HTR-8/SVneo (cell line): ENCODE measurements around the gene TMEM39A.

Source experiments
- DNase-seq: peaks from one replicate; pipeline ENCODE4 v3.0.0; 2011; ENCODE audit warnings: low spot score, mixed read lengths; ENCODE audit not compliant: insufficient read length
- FAIRE-seq: peaks from 2 replicates; lab custom pipeline; 2011; peaks lifted over from hg19 to GRCh38; lab: Jason Lieb, UNC

The TMEM39A gene

DNA sequence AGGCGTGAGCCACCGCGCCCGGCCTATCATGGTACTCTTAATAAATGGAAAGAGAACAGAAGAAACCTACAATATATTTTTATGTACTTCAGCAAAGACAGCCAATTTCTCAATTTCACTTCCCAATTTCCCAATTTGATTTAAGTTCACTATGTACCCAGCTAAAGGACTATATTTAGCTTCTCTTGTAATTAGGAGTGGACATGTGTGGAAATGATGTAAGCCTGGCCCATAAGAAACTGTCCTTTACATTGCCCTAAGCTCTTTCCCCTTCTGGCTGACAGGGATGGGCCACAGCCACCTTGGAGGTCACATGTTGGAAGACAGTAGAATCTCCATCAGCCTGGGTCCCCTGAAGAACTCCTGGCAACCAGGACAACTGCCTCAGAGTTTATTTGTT, 6.2 kb downstream of the TMEM39A start:
- no peak for FAIRE-seq
- no peak for DNase-seq

GRCh38 chr3:119456469-119456868, 6.9 kb downstream of the TMEM39A start:
- FAIRE-seq = no peak

GRCh38 chr3:119453822-119454221, 9.6 kb downstream of the TMEM39A start:
- DNase-seq (no peak), FAIRE-seq (no peak)

More at GRCh38 chr3:119456469-119456868, 6.9 kb downstream of the TMEM39A start:
- no peak for DNase-seq

DNA sequence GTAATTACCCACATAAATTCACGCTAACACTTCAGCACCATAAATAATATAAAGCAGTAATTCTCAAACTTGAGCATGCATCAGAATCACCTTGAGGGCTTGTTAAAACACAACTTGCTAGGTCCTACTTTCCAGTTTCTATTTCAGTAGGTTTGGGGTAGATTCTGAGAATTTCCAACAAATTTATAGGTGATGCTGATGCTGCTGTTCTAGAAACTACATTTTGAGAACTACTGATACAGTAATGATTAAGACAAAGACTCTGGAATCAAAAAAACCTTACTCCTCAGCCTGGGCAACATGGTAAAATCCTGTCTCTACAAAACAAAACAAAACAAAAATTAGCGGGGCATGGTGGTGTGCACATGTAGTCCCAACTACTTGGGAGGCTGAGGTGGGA, 18.8 kb downstream of the TMEM39A start:
- DNase-seq (no peak), FAIRE-seq (no peak)

DNA sequence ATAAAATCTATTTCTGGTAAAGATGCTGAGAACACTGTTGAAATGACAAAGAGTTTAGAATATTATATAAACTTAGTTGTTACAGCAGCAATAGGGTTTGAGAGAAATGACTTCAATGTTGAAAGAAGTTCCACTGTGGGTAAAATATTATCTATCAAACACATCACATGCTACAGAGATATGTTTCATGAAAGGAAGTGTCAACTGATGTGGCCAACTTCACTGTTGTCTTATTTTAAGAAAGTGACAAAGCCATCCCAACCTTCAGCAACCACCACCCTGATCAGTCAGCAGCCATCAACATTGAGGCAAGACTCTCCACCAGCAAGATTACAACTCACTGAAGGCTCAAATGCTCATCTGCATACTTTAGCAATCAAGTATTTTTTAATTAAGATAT, 20.2 kb downstream of the TMEM39A start:
- no peak for FAIRE-seq
- DNase-seq = no peak

DNA sequence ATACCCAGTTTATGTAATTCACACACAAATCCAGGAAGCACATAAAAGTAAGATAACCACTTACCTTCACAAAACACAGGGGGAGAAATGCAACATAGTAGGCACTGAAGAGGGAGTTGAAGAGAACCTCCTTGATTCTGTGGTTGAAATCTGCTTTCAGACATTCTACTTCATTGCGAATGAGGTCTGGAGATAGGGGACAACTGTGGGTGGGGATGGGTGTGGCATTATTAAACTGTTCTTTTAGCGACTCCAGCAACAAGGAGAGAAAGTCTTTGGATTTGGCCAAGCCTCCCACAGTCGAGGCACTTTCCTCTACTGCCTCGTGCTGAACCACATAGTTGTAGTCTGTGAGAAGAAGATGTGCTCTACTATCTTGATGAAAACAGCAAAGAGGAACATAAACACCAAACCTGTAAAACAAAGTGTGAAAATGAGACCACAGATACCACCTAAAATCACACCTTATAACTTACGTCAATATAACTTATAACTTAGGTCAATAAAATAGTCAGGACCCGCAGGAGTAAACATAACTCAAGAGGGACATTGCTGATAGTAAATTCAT, 25.6 kb downstream of the TMEM39A start:
- DNase-seq = no peak
- no peak for FAIRE-seq

DNA sequence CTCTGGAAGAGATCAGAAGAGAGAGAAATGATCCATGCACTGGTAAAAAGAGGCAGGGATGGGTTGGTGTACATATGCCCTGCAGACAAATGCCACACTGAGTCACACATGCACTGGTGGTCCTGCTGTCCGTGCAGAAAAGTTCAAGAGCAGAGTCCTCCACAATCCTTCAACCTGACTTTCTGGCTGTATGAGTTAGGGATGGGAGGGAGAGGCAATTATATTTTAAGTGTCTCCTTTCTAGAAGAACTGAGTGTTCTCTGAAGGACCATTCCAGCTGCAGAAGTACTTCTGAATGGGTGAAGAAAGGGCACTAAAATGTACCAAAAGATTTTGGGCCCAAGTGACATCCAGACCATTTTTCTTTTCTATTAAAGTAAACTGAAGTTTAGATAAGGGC, 26.4 kb downstream of the TMEM39A start:
- DNase-seq = no peak
- no peak for FAIRE-seq

DNA sequence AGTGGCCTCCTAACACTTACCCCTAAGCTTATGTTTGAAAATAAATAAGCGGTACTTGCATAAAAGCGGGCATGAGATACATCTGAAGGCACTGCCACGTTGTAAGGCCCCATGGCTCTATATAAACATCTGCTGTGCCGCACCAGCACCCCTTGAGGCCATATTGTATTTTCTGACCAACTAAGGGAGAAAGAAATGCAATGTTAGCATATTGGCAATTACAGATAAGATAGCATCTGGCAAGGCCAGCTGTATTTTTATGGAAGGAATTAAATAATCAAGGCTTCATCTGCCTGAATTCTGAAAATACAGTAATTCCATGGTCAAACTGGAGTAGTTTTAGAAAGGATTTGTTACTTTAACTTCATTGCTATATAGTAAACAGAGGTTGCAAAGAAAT, 28.7 kb downstream of the TMEM39A start:
- FAIRE-seq = no peak

DNA sequence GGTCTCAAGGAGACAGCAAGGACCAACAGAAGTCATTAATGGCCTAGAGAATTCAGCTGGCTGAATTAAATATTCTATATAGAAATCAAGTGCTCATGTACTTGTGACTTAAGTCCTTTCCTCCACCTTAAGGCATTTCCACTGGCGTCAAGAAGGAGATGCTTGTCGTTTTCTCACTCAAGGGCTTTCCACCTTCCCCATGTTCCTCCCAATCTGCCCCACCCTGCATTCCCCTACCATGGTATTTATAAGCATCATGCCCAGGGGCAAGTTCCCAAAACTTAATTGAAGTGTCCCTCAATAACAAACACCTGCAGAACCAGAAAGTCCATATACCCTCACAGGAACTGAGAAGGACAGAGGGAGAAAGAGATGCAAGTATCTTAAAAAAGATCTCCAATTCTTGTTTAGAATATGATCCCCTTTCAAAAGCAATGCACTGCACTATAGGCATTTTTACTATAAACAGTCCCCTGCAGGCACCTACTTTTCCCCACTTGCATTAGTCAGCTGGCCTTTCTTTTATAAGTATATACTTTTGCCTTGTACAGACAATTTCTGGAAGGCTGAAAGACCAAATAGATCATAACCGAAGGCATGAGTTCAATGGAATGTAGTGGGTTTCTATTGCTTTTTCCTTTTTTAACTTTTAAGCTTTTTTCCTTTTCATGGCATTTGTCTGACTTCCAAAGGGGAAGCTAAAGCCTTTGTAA, 29.6 kb downstream of the TMEM39A start:
- FAIRE-seq (no peak), DNase-seq (no peak)

More for the DNA sequence above, 28.7 kb downstream of the TMEM39A start:
- DNase-seq = no peak

GRCh38 chr3:119428538-119428937, 34.9 kb downstream of the TMEM39A start:
- FAIRE-seq (no peak), DNase-seq (no peak)

DNA sequence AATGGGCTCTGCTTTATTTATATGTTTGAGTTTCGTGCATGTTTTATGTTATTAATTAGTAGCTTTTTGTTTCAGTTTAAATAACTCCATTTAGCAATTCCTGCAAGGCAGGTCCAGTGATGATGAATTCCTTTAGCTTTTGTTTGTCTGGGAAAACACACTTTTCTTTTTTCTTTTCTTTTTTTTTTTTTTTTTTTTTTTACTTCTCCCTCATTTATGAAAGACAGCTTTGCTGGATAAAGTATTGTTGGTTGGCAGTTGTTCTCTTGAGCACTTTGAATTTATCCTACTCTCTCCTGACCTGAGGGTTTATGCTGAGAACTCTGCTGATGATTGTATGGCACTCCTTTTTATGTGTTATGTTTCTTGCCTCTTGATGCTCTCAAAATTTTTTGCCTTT, 35.7 kb downstream of the TMEM39A start:
- DNase-seq (no peak), FAIRE-seq (no peak)

DNA sequence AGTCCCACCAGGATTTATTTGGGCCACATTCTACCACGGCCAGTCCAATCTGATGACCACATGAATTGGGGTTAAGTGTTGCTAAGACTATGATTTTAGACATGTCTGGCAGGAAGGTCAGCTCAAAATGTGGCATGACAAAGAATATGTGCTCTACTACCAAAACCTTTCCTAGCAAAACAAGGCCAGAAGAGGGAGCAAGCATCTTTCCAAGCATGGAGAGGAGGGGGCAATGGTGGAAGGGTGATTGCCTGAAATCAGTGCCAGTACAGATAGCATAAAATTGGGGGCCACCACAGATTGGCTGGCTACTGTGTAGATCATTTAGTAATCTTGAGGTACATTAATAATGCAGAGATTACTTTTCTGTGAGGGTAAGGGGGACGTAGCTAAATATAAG, 43.2 kb downstream of the TMEM39A start:
- no peak for DNase-seq
- no peak for FAIRE-seq

GRCh38 chr3:119418641-119419040, 44.8 kb downstream of the TMEM39A start:
- no peak for DNase-seq
- no peak for FAIRE-seq

DNA sequence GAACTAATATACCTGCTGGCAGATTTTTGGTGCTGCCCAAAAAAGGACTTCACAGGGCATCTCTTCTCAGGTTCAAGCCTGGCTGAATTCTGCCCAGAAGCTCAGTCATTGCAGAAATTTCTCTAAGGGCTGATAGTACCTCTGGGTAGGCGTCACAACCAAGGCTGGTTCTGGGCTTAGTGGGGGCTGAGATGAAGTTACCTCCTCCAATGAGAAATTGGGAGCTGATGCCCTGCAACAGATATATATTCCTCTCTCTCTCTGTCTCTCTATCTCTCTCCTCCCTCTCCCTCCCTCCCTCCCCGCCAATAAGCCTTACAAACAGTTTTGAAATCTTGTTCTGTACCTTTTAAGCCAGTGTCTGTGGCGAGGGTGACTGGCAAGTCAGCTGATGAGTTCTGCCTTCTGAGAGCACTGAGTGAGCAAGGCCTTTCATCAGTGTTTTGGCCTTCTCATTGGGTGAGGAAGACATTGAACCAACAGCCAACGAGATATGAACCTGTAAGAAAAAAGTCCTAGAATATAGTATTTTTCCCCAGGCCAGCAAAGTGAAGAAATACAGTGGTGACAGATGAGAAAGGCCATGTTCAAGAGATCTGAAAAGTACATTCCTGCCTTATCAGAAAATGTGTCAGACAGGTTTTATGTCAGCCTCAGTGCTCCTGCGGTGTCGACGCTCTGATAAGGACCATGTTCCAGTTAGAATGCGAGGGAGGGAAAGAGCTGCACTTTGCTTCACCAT, 45.5 kb downstream of the TMEM39A start:
- no peak for DNase-seq
- no peak for FAIRE-seq

- no peak for FAIRE-seq
- DNase-seq = no peak
These were observed 46.5 kb downstream of the TMEM39A start for GRCh38 chr3:119416873-119417272.

- DNase-seq = no peak
- FAIRE-seq = no peak
These were observed 49.7 kb downstream of the TMEM39A start for GRCh38 chr3:119413603-119414280.

DNA sequence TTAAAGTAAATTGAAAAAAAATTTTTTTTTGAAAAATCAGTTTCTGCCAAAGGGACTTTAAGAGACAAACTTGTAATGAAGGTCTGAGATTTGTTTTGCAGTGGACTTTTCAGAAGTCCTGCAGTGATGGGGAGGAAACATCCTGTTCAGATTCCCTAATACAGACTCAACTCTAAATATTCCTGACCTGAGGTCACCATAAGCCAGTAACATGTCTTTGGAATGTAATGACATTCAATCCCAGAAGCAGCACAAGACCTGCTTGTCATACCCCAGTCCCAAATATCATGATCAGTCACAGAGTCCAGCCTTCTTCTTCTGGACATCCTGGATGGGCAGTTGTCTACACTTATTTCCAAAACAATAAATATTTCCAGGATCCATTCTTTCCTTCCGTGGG, 53.6 kb downstream of the TMEM39A start:
- FAIRE-seq (no peak), DNase-seq (no peak)

GRCh38 chr3:119408243-119408950, 55.0 kb downstream of the TMEM39A start:
- DNase-seq (no peak), FAIRE-seq (no peak)

GRCh38 chr3:119405315-119405714, 58.1 kb downstream of the TMEM39A start:
- FAIRE-seq (no peak), DNase-seq (no peak)

DNA sequence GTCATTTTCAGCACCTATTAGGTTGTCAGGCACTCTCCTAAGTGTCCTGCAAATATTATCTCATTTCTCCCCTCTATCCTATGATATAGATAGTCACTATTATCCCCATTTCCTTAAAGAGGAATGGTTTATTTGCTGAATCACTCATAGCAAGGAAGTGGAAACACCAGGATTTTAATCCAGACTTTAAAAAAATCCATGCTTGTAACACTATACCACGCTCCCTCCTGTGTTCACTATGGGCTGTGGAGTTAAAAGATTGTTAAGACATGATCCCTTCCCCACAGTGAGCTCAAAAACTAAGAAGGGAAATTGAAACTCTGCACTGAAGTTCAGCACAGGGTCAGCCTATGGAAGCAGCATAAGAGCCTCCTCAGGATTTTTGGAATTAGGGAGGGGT, 60.2 kb downstream of the TMEM39A start:
- FAIRE-seq = no peak

More for the DNA sequence above, 60.2 kb downstream of the TMEM39A start:
- no peak for DNase-seq
